ENCODE measurements around the gene YIF1B. TPM values are rescaled to one million over a fixed set of nuclear protein-coding genes. Genes with fewer than 3 reads are reported as not detected.
"Not testable (repeated sequence)": the region's sequence is repeated elsewhere in the genome, so short reads cannot be mapped to it uniquely, and the experiment has no call there.

Gene YIF1B
- polyA plus RNA-seq, 5 donors: 24.0 to 49.7 (median 31.4) TPM

- DNase-seq: peak; percentile 83 to 85
Measured at GRCh38 chr19:38277969-38278680, 37.6 kb downstream of the YIF1B start.

- no peak for DNase-seq
Measured at GRCh38 chr19:38277549-38277948, 38.2 kb downstream of the YIF1B start.

- DNase-seq: no peak
Measured at GRCh38 chr19:38276942-38277517, 38.7 kb downstream of the YIF1B start.

- no peak for DNase-seq
Measured at GRCh38 chr19:38274739-38275138, 41.0 kb downstream of the YIF1B start.

DNA sequence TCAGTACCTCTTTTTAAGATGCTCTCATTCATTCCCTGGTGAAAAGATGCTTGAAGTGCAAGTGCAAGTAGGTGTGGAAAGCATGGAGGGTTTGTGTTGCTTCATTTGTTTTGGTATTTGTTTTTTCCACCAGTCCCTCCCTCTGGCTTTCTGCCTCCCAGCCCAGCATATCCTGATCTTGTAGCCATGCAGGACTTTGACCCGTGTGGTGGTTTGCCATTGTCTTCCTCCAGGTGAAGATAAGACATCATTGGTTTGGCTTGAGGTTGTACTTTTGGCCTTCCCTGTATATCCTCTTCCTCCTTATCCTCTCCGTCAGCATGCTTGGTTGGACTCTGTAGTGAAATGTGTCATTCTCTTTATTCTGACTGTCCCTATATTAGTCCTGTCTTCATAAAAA is 42.2 kb downstream of the YIF1B start:
- no peak for DNase-seq

DNA sequence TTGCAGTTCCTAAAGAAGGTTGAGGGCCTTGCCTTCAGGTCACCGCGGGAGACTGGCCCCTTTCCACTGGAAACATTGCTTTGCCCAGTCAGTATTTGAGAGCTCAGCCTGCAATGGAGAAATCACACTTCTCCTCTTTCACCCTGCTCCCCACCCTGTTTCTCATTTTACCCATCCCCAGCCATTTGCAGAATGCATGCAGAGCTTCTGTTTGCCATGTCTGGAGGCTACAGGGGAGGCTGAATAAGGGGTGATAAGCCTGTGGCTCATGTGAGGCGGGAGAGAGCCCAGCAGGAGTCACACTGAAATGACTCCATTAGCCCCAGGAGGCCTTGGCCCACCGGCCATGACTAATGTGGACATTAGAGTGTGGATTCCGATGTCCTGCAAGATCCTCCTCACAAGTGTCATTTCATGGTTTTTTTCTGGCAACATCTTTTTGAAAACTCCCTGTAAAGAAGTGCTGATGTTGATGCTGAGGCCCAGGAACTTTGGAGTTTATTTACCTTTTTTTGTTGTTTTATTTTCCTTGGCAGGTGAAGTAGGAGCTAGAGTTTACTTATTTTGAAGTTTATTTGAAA is 45.1 kb downstream of the YIF1B start:
- DNase-seq: no peak

DNA sequence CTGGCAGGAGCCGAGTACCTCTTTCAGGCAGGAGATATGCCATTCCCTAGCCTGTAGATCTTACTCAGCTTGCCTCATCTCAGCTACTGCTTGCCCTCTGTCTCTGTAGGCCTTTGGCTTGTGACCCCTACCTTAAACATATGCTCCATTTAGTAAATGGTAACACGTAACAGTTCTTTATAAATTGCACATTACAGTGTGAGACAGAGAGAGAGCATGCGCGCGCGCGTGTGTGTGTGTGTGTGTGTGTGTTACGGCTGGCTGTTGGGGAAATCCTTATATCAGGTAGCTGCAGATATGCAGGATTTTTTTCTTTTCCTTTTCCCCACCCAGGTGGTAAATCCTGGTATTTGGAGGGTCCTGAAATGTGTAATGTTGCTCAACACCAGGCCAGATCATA is 47.2 kb downstream of the YIF1B start:
- DNase-seq: no peak

DNA sequence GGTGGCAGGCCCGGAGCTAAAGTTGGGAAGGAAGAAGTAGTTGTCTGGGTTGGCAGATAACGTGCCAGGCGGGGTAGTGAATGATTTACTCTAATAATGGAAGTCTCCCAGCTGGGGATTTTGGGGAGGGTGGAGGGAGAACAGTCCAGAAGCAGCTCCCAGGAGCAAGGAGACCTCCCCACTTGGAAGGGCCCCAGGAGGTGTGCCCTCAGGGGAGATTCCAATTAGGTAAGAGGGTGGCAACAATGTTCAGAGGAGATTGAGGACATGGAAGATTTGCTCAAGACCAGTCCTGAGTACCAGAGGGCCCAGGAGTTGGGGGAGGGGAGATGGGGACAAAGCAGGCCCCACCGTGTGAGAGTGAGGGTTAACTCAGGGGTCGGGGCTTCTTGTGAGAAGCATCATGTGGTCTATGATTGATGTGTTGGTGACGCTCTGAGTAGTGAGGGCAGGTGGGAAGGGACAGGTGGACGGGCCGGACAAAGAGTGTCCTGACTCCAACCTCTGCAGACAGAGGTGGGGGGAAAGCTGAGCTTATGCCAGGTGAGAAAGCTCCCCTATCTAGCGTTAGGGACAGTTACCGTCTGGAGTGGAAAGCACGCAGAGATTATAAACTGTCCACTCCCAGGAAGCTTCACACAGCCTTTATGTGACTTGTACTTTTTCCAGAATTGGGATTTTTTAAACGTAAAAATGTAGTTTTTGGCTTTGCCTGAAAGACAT is 47.8 kb downstream of the YIF1B start:
- no peak for DNase-seq

DNA sequence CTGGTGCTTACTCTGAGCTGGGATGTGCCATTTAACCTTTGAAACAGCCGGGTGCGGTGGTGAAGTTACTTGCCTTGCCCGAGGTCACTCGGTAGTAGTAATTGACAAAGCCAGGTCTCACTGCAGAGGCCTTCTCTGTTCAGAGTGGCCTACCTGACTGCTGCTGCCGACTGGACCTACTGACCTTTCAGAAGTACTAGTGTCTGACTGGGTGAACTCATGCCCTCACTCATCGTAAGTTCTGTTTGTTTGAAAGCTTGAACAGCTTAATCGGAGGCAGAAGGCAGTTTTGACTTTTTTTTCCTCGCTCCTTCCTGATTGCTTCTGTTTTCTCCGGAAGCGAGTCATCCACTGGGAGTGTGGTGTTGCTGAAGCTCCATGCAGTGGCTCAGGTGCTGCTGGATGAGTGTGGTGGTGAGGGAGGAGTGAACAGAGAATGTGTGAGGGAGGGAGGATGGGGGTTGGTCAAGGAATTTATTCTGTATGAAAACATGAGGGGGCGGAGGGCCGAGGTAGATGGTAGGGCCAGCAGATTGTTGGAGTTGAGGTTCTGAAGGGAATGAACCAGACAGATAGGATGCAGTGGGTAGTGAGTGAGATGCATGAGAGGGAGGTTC is 48.7 kb downstream of the YIF1B start:
- DNase-seq: no peak

DNA sequence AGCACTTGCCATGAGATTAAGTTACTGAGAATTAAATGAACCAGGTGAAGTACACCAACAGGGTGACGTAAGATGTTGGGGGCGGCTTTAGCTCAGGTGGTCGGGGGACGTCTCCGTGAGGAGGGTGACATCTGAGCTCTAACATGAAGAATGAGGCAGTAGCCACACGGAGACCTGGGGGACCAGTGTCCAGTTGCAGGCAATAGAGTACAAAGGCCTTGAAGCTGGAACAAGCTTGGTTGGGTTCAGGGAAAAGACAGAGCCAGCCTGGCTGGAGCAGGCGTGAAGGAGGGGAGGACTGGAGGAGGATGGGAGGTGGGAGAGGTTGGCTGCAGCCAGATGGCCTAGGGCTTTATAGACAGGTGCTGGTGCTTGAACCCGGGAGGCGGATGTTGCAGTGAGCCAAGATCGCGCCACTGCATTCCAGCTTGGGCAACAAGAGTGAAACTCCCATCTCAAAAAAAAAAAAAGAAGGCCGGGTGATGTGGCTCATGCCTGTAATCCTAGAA is 49.8 kb downstream of the YIF1B start:
- no peak for DNase-seq

GRCh38 chr19:38265213-38265861 is 50.4 kb downstream of the YIF1B start:
- DNase-seq: no peak

GRCh38 chr19:38264486-38265212 is 51.1 kb downstream of the YIF1B start, which contains the start of gene SPINT2:
Gene SPINT2 (plus strand): TSS chr19:38264573. CDS start chr19:38264893, 320 bp downstream.
- peak in 1 of 2 donors; percentile 69 for DNase-seq

DNA sequence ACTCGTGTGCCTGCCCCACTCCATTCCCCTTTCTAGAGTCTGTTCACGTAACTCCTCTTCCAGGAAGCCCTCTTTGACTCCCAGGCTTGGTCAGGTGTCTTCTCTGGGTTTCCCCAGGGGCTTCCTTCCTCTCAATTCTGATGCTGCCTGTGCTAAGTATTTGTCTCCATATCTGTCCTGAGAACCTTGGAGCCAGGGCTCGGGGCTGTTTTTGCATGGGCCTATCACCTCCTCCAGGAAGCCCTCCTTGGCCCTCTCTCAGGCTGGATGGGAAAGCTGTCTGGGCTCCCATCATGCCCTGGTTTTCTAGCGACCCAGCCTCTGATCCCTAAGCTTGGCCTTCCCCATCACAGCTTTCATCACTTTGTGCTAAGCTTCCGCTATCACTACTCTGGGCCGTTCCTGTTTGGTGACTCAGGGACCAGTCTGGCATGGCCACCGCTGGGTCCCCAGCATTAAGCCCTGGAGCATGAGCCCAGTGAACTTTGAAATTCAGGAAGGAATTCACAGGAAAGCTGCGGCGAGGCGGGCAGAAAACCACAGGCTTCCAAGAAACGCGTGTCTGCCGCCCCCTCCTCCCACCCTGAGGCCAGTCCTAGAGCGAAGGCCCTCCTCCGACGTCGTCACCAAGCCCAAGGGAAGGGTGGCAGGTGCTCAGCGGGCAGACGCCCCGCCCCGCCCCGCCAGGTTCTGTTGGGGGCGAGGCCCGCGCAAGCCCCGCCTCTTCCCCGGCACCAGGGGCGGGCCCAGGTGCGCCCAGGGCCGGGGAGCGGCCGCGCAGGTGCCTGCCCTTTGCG is 51.9 kb downstream of the YIF1B start:
- DNase-seq: peak in 1 of 2 donors; percentile 76

- DNase-seq: no peak
Measured at GRCh38 chr19:38262585-38263268, 53.0 kb downstream of the YIF1B start.

GRCh38 chr19:38261942-38262341 is 53.8 kb downstream of the YIF1B start:
- DNase-seq: not testable (repeated sequence)

DNA sequence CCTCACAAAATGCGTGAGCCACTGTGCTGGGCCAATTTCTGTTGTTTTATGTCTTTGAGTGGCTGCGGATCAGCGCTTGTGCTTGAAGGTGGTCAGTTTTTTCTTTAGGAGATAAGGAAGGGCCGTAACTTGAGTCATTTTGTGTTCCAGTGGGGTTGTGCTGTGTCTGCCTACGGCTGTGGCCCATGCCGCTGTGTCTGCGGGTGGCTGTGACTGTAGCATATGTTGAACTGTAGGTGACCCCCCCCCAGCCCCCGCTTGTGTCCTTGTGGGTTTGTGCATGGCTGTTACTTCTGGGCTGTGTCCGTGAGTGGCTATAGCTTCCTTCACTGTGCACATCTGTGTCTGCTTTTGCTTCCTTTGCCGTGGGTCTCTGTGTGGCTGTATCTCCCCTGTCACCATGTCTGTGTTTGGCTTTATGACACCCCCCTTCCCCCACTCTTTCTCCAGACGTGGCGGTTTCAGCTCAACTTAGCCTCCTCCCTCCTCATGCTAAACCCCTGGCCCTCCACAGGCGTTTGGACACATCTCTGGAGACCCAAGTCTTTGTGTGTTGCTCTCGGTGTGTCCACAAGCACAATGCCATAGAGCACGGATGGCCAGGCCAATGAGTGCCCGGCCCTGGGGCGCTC is 60.2 kb downstream of the YIF1B start:
- no peak for DNase-seq

- DNase-seq: no peak
Measured at GRCh38 chr19:38253788-38254187, 62.0 kb downstream of the YIF1B start.

Data from right lung (tissue), 5 donors.